ENCODE data around the gene ATP8B4. TPM values are rescaled to one million over a fixed set of nuclear protein-coding genes. Genes with fewer than 3 reads are reported as not detected.

The ATP8B4 gene
- total and polyA plus RNA-seq, 2 donors (not counting 1 experiment from before 2014, with no cell fraction given), result 0.42 TPM; not detected in 1

DNA sequence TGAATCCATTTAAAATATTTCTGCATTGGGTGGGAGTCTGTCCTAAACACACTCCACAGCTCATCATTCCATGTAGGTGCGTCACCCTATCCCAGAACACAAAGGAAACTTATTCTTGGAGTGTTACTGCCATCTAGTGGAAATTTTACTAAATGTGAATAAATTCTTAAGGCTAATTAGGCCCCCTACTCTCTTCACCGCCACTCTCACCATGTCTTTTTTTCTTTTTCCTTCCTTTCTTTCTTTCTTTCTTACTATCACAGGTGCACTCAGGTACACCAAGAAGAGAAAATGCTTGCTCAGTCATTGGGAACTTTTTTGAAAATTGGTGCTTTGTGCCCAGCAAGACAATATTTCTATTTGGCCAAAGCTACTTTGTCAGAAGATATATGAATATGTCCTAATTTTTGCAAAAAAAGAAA, 26.4 kb upstream of the ATP8B4 start:
- Histone ChIP-seq H2AFZ (ENCODE audit: insufficient read depth, low read depth, low read length, poor library complexity, severe bottlenecking) (no peak overlapping the region), H3K4me1 (ENCODE audit: control insufficient read depth in 2 of 2, insufficient read depth in 2 of 2, low read length in 2 of 2) (no peaks in the 10 kb centered on the region), H3K9ac (ENCODE audit: low read length) (no peak overlapping the region), H3K9me3 (ENCODE audit: control extremely low read depth in 1 of 3, control insufficient read depth in 2 of 3, insufficient read depth in 1 of 3, low read length in 2 of 3) (no peaks in the 10 kb centered on the region), H3K4me3 (ENCODE audit: control extremely low read depth in 1 of 5, extremely low read depth in 1 of 5, insufficient read depth in 1 of 5, low read depth in 2 of 5, low read length in 4 of 5) (no peak overlapping the region), H4K20me1 (ENCODE audit: control insufficient read depth, insufficient read depth, low read length, poor library complexity, severe bottlenecking) (no peaks in the 10 kb centered on the region), H3K27me3 (replicated peaks in 1 of 4; ENCODE audit: control extremely low read depth in 1 of 4, control insufficient read depth in 3 of 4, insufficient read depth in 4 of 4, low read length in 3 of 4) (no peaks in the 10 kb centered on the region), H3K36me3 (replicated peaks in 1 of 2; ENCODE audit: control extremely low read depth in 1 of 2, control insufficient read depth in 1 of 2, extremely low read depth in 1 of 2, insufficient read depth in 2 of 2, low read length in 1 of 2) (no peaks in the 10 kb centered on the region), H3K4me2 (replicated peaks; ENCODE audit: low read depth, low read length, poor library complexity, severe bottlenecking) (no peak overlapping the region), H3K27ac (ENCODE audit: low read length in 2 of 2) (no peak overlapping the region), H3K79me2 (ENCODE audit: control insufficient read depth, insufficient read depth, low read length) (no peaks in the 10 kb centered on the region)
- DNase-seq, result peak; percentile 64
- H3K4me3 Mint-ChIP-seq, result no peak overlapping the region
- no peak for TF ChIP-seq EZH2 (IDR thresholded peaks at IDR 0.05; ENCODE audit: borderline replicate concordance, insufficient read depth, low read depth, low read length, poor library complexity, severe bottlenecking)
- TF ChIP-seq, protein P1, sequence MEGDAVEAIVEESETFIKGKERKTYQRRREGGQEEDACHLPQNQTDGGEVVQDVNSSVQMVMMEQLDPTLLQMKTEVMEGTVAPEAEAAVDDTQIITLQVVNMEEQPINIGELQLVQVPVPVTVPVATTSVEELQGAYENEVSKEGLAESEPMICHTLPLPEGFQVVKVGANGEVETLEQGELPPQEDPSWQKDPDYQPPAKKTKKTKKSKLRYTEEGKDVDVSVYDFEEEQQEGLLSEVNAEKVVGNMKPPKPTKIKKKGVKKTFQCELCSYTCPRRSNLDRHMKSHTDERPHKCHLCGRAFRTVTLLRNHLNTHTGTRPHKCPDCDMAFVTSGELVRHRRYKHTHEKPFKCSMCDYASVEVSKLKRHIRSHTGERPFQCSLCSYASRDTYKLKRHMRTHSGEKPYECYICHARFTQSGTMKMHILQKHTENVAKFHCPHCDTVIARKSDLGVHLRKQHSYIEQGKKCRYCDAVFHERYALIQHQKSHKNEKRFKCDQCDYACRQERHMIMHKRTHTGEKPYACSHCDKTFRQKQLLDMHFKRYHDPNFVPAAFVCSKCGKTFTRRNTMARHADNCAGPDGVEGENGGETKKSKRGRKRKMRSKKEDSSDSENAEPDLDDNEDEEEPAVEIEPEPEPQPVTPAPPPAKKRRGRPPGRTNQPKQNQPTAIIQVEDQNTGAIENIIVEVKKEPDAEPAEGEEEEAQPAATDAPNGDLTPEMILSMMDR (IDR thresholded peaks at IDR 0.05), result peak; percentile 81
- peaks cover 4% of the 10 kb centered on the region for H3K4me1 Mint-ChIP-seq
- H3K9me3 Mint-ChIP-seq (ENCODE audit: insufficient read depth), result no peaks in the 10 kb centered on the region
- no CpG with 5 or more reads among the region's 2 CpGs for WGBS (ENCODE audit: insufficient coverage)
- no peak overlapping the region for H3K27ac Mint-ChIP-seq
- ChIA-PET CTCF (interaction anchor here (0.6 to 2.5 kb wide), 12 partner anchors 9 to 1286 kb away, joined by 3 to 24 read pairs (median 4); partner anchors contain the start of gene EID1), POLR2A (no interaction called here)
- intact Hi-C loops (cut with micrococcal nuclease), result loop anchor here (1.0 to 10.0 kb wide), 4 partner anchors 910 to 1791 kb away; no protein-coding TSS in a partner anchor
- peak; percentile 33 for ATAC-seq (ENCODE audit: low read depth)
- no peaks in the 10 kb centered on the region for H3K27me3 Mint-ChIP-seq

DNA sequence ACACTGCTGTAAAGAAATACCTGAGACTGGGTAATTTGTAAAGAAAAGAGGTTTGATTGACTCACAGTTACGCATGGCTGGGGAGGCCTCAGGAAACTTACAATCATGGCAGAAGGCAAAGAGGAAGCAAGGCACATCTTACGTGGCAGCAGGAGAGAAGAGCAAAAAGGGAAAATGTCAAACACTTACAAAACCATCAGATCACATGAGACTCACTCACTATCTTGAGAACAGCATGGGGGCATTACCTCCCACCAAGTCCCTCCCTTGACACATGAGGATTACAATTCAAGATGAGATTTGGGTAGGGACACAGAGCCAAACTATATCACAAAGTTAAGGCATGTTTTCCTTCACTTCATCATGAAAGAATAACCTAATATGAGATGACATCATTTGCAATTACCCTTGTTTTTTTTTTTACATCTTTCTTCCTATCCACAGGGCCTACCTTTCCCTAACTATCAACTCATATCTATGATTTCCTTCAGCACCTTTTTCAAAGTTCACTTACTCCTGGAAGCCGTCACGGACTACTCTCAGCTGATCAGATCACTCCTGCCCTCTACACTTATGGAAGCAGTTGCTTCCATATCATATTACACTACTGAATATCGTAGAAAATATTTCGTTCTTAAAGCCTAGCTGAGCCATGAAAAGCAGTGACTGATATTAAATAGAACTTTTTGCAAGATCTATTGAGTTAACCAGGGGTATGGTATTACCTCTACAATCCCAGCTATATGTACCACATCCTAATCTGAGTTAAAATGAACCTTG, 25.5 kb upstream of the ATP8B4 start:
- H3K27ac Mint-ChIP-seq, result no peak overlapping the region
- Histone ChIP-seq H3K4me1 (ENCODE audit: control insufficient read depth in 2 of 2, insufficient read depth in 2 of 2, low read length in 2 of 2) (no peaks in the 10 kb centered on the region), H3K4me2 (replicated peaks; ENCODE audit: low read depth, low read length, poor library complexity, severe bottlenecking) (no peak overlapping the region), H3K9ac (ENCODE audit: low read length) (no peak overlapping the region), H3K27ac (ENCODE audit: low read length in 2 of 2) (no peak overlapping the region), H4K20me1 (ENCODE audit: control insufficient read depth, insufficient read depth, low read length, poor library complexity, severe bottlenecking) (no peaks in the 10 kb centered on the region), H3K9me3 (ENCODE audit: control extremely low read depth in 1 of 3, control insufficient read depth in 2 of 3, insufficient read depth in 1 of 3, low read length in 2 of 3) (no peaks in the 10 kb centered on the region), H3K79me2 (ENCODE audit: control insufficient read depth, insufficient read depth, low read length) (no peaks in the 10 kb centered on the region), H3K36me3 (replicated peaks in 1 of 2; ENCODE audit: control extremely low read depth in 1 of 2, control insufficient read depth in 1 of 2, extremely low read depth in 1 of 2, insufficient read depth in 2 of 2, low read length in 1 of 2) (no peaks in the 10 kb centered on the region), H2AFZ (ENCODE audit: insufficient read depth, low read depth, low read length, poor library complexity, severe bottlenecking) (peak overlapping the region; percentile 45), H3K27me3 (replicated peaks in 1 of 4; ENCODE audit: control extremely low read depth in 1 of 4, control insufficient read depth in 3 of 4, insufficient read depth in 4 of 4, low read length in 3 of 4) (no peaks in the 10 kb centered on the region), H3K4me3 (ENCODE audit: control extremely low read depth in 1 of 5, extremely low read depth in 1 of 5, insufficient read depth in 1 of 5, low read depth in 2 of 5, low read length in 4 of 5) (no peak overlapping the region)
- CTCF ChIA-PET, result interaction anchor here (0.6 to 2.5 kb wide), 12 partner anchors 10 to 1288 kb away, joined by 3 to 24 read pairs (median 4); partner anchors contain the start of gene EID1
- intact Hi-C loops (cut with micrococcal nuclease), result loop anchor here (1.0 to 10.0 kb wide), 4 partner anchors 909 to 1790 kb away; no protein-coding TSS in a partner anchor
- TF ChIP-seq EZH2 (IDR thresholded peaks at IDR 0.05; ENCODE audit: borderline replicate concordance, insufficient read depth, low read depth, low read length, poor library complexity, severe bottlenecking), result no peak
- TF ChIP-seq, protein P1 (IDR thresholded peaks at IDR 0.05), result no peak
- H3K9me3 Mint-ChIP-seq (ENCODE audit: insufficient read depth), result no peaks in the 10 kb centered on the region
- H3K27me3 Mint-ChIP-seq, result no peaks in the 10 kb centered on the region
- DNase-seq (no peak), ATAC-seq (ENCODE audit: low read depth) (no peak)
- H3K4me3 Mint-ChIP-seq, result no peak overlapping the region
- H3K4me1 Mint-ChIP-seq, result peaks cover 4% of the 10 kb centered on the region
- 79% methylated on average over 2 of the region's 6 CpGs for WGBS (ENCODE audit: insufficient coverage)
- POLR2A ChIA-PET, result no interaction called here

Data from B cell (primary cell).